Measurements from ENCODE around the gene RYR1.

Gene RYR1

DNA sequence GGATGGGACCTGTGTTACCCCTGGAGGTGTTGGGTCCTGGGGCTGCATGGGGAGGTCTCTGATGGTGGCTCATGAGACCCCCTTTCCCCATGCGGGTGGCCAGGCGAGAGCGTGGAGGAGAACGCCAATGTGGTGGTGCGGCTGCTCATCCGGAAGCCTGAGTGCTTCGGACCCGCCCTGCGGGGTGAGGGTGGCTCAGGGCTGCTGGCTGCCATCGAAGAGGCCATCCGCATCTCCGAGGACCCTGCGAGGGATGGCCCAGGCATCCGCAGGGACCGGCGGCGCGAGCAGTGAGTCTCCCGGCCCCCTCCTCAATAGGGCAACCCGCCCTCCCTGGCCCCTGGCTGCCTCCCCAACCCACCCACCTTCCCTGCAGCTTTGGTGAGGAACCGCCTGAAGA is 66.0 kb downstream of the RYR1 start:
- H3K4me3 ChIP-seq (ENCODE audit: low read depth, low read length) = no peak overlapping the region
- DNase-seq (ENCODE audit: low read depth) = no peak
- TF ChIP-seq, protein P1, sequence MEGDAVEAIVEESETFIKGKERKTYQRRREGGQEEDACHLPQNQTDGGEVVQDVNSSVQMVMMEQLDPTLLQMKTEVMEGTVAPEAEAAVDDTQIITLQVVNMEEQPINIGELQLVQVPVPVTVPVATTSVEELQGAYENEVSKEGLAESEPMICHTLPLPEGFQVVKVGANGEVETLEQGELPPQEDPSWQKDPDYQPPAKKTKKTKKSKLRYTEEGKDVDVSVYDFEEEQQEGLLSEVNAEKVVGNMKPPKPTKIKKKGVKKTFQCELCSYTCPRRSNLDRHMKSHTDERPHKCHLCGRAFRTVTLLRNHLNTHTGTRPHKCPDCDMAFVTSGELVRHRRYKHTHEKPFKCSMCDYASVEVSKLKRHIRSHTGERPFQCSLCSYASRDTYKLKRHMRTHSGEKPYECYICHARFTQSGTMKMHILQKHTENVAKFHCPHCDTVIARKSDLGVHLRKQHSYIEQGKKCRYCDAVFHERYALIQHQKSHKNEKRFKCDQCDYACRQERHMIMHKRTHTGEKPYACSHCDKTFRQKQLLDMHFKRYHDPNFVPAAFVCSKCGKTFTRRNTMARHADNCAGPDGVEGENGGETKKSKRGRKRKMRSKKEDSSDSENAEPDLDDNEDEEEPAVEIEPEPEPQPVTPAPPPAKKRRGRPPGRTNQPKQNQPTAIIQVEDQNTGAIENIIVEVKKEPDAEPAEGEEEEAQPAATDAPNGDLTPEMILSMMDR (IDR thresholded peaks at IDR 0.05; ENCODE audit: low read depth, low read length) = no peak
- TF ChIP-seq MYC (IDR thresholded peaks at IDR 0.05; ENCODE audit: low read depth, low read length) = no peak
- TF ChIP-seq POLR2A (IDR thresholded peaks at IDR 0.05; ENCODE audit: extremely low read depth, insufficient read length) = no peak
- TF ChIP-seq MAX (IDR thresholded peaks at IDR 0.05; ENCODE audit: low read depth, low read length) = no peak

GRCh38 chr19:38500450-38500849 is 67.0 kb downstream of the RYR1 start:
- DNase-seq (ENCODE audit: low read depth) = no peak
- TF ChIP-seq, protein P1 (IDR thresholded peaks at IDR 0.05; ENCODE audit: low read depth, low read length) = no peak
- no peak for TF ChIP-seq MYC (IDR thresholded peaks at IDR 0.05; ENCODE audit: low read depth, low read length)
- no peak for TF ChIP-seq POLR2A (IDR thresholded peaks at IDR 0.05; ENCODE audit: extremely low read depth, insufficient read length)
- TF ChIP-seq MAX (IDR thresholded peaks at IDR 0.05; ENCODE audit: low read depth, low read length) = no peak
- no peak overlapping the region for H3K4me3 ChIP-seq (ENCODE audit: low read depth, low read length)

- no peak overlapping the region for H3K4me3 ChIP-seq (ENCODE audit: low read depth, low read length)
Measured at GRCh38 chr19:38502410-38503076, 69.1 kb downstream of the RYR1 start.

GRCh38 chr19:38503077-38503410 is 69.6 kb downstream of the RYR1 start:
- TF ChIP-seq MAX (IDR thresholded peaks at IDR 0.05; ENCODE audit: low read depth, low read length) = no peak
- no peak for TF ChIP-seq POLR2A (IDR thresholded peaks at IDR 0.05; ENCODE audit: extremely low read depth, insufficient read length)
- no peak for TF ChIP-seq MYC (IDR thresholded peaks at IDR 0.05; ENCODE audit: low read depth, low read length)
- TF ChIP-seq, protein P1 (IDR thresholded peaks at IDR 0.05; ENCODE audit: low read depth, low read length) = no peak
- no peak overlapping the region for H3K4me3 ChIP-seq (ENCODE audit: low read depth, low read length)
- no peak for DNase-seq (ENCODE audit: low read depth)

More at GRCh38 chr19:38502410-38503076, 69.1 kb downstream of the RYR1 start:
- TF ChIP-seq POLR2A (IDR thresholded peaks at IDR 0.05; ENCODE audit: extremely low read depth, insufficient read length) (no peak), MYC (IDR thresholded peaks at IDR 0.05; ENCODE audit: low read depth, low read length) (no peak), MAX (IDR thresholded peaks at IDR 0.05; ENCODE audit: low read depth, low read length) (no peak)
- TF ChIP-seq, protein P1 (IDR thresholded peaks at IDR 0.05; ENCODE audit: low read depth, low read length) = no peak
- DNase-seq (ENCODE audit: low read depth) = no peak

DNA sequence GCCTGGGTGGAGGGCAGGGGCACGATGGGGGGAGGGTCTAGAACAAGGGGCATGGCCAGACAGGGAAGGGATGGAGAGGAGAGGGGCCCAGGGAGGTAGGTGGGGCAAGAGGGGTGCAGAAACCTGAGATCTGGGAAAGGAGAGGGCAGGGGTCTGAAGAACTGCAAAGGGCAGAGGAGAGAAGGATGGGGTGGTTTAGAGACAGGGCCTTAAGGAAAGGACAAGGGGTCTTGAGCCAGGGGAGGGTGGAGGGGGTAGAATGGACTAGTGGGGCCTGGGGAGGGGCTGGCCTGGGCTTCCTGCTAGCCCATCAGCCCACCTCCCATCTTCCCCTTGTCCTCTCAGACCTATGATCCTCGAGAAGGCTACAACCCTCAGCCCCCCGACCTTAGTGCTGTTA is 72.5 kb downstream of the RYR1 start:
- H3K4me3 ChIP-seq (ENCODE audit: low read depth, low read length) = no peak overlapping the region
- no peak for DNase-seq (ENCODE audit: low read depth)
- TF ChIP-seq POLR2A (IDR thresholded peaks at IDR 0.05; ENCODE audit: extremely low read depth, insufficient read length) (no peak), MYC (IDR thresholded peaks at IDR 0.05; ENCODE audit: low read depth, low read length) (no peak), MAX (IDR thresholded peaks at IDR 0.05; ENCODE audit: low read depth, low read length) (no peak)
- TF ChIP-seq, protein P1 (IDR thresholded peaks at IDR 0.05; ENCODE audit: low read depth, low read length) = no peak
